Ishikawa (cell line): ENCODE results near the gene SORBS2.

Experiments used
- CEBPB ChIP-seq: IDR thresholded peaks from 2 replicates; pipeline ENCODE4 v1.6.1; 2012
- CREB1 ChIP-seq: IDR thresholded peaks from 2 replicates; pipeline ENCODE4 v1.6.1; 2012; ENCODE audit warnings: low read depth
- EGR1 ChIP-seq: IDR thresholded peaks from 2 replicates; pipeline ENCODE4 v1.6.1; 2012
- EP300 ChIP-seq: IDR thresholded peaks from 2 replicates; pipeline ENCODE4 v1.6.1; 2012; ENCODE audit warnings: borderline replicate concordance
- FOXM1 ChIP-seq: IDR thresholded peaks from 2 replicates; pipeline ENCODE4 v1.6.1; 2012; ENCODE audit warnings: low read depth, borderline replicate concordance
- MAX ChIP-seq: IDR thresholded peaks from 2 replicates; pipeline ENCODE4 v1.6.1; 2012
- NFIC ChIP-seq: IDR thresholded peaks from 2 replicates; pipeline ENCODE4 v1.6.1; 2012
- RAD21 ChIP-seq: IDR thresholded peaks from 2 replicates; pipeline ENCODE4 v1.6.1; 2012; ENCODE audit warnings: low read depth
- TAF1 ChIP-seq: IDR thresholded peaks from 2 replicates; pipeline ENCODE4 v1.6.1; 2012; ENCODE audit warnings: low read depth, mild to moderate bottlenecking
- TCF12 ChIP-seq: IDR thresholded peaks from 2 replicates; pipeline ENCODE4 v1.6.1; 2012; ENCODE audit warnings: low read depth
- TEAD4 ChIP-seq: IDR thresholded peaks from 2 replicates; pipeline ENCODE4 v1.6.1; 2012
- YY1 ChIP-seq: IDR thresholded peaks from 2 replicates; pipeline ENCODE4 v1.6.1; 2012; ENCODE audit warnings: low read depth
- ZBTB7A ChIP-seq: IDR thresholded peaks from 2 replicates; pipeline ENCODE4 v1.6.1; 2012; ENCODE audit warnings: low read depth
- TF ChIP-seq, protein P1 (sequence below): IDR thresholded peaks from 2 replicates; pipeline ENCODE4 v1.6.1; 2012
- TF ChIP-seq, protein P2 (sequence below): IDR thresholded peaks from 2 replicates; pipeline ENCODE4 v1.6.1; 2012; ENCODE audit warnings: low read depth, mild to moderate bottlenecking

The SORBS2 gene

DNA sequence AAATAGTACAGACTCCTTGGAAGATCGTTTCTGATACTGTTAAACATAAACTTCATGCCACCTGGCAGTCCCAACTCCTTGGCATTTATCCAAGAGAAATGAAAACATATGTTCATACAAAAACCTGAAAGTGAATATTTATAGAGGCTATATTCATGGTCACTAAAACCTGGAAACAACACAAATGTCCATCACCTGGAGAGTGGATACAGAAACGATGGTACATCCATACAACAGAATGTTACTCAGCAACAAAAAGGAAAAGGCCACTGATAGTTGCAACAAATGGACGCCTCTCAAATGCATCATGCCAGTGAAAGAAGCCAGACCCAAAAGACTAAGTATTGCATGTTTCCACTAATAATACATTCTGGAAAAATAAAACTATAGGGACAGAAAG is 34.0 kb upstream of the SORBS2 start:
- TF ChIP-seq CEBPB (no peak), YY1 (no peak), TEAD4 (no peak), ZBTB7A (no peak), NFIC (no peak)
- TF ChIP-seq, protein P1, sequence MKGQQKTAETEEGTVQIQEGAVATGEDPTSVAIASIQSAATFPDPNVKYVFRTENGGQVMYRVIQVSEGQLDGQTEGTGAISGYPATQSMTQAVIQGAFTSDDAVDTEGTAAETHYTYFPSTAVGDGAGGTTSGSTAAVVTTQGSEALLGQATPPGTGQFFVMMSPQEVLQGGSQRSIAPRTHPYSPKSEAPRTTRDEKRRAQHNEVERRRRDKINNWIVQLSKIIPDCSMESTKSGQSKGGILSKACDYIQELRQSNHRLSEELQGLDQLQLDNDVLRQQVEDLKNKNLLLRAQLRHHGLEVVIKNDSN = no peak

DNA sequence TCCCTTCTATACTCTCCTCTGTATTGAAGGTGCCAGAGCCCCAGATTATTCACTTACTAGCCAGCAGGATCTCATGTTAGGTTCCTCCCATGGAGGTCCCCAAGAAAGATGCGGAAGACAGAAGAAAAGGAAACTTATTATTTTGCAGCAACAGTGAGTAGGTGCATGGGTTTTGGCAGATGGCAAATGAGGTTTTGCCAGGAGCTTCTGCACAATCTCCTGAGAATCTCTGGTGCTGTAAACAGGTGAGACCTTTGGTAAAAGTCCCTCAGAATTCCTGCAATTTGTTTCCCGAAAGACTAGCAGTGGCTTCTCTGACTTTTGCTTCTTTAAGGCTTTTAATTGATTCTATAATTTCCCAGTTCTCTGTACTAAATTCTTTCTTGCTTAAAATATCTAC is 29.5 kb upstream of the SORBS2 start:
- TF ChIP-seq RAD21 = no peak

- TF ChIP-seq EP300 = no peak
These were observed 29.0 kb upstream of the SORBS2 start for GRCh38 chr4:185840953-185841352.

- no peak for TF ChIP-seq TEAD4
- TF ChIP-seq NFIC = no peak
- TF ChIP-seq TAF1 = no peak
- no peak for TF ChIP-seq ZBTB7A
- TF ChIP-seq, protein P1 = no peak
- no peak for TF ChIP-seq TCF12
- TF ChIP-seq RAD21 = no peak
- no peak for TF ChIP-seq EP300
- TF ChIP-seq CEBPB = no peak
- TF ChIP-seq FOXM1 = no peak
- TF ChIP-seq EGR1 = no peak
- no peak for TF ChIP-seq CREB1
These were observed 28.2 kb upstream of the SORBS2 start for GRCh38 chr4:185840201-185840600.

DNA sequence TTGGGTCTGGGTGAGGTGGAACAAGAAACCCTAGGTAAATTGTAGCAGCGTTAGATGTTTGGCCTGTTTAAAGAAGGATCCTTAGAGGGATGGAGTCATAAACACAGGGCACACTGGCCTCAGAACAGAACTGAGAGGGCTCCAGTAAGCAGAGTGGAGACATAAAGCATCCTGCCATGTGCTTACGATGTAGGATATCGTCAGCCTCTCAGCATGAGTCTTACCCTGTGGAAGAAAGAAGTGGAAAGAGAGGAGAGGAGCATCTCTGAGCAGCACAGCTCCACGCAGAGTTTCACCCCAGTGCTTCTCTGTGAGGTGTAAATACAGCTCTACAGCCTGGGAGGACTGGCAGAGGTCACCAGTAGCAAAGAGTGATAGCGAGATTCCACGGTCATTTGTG is 27.8 kb upstream of the SORBS2 start:
- TF ChIP-seq MAX (peak; percentile 13; the same call in 1 of the 2 replicates), CEBPB (no peak)

DNA sequence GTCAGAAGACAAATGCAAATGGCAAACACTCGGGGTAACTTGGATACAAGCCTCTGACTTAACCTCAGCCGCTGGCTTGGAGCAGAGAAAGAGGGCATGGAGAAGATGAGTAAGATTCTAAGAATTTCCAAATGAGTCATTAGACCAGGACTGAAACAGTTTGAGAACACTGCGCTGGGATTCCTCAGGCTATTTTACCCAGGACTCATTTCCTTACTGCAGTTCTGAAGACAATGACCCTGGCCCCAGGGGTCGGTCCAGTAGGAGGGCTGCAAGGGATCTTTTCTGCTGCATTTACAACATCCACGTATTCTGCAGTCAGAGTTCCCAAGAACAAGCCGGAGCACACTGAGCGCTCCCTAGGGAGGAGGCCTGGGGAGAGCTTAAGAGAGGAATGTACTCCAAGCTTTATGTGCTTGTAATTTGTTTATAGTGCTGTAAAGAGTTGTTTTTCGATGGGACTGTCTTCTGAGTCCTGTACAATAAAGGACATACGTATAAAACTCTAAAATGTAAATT is 27.3 kb upstream of the SORBS2 start:
- no peak for TF ChIP-seq TAF1
- TF ChIP-seq TCF12 = peak; percentile 76
- TF ChIP-seq FOXM1 = 0 out of 2 replicates have a peak, but pooled peaks have one; percentile 39
- 0 out of 2 replicates have a peak, but pooled peaks have one; percentile 20 for TF ChIP-seq NFIC
- TF ChIP-seq CREB1 = no peak
- TF ChIP-seq TEAD4 = peak; percentile 84
- TF ChIP-seq EP300 = peak; percentile 72
- TF ChIP-seq, protein P1 = no peak

DNA sequence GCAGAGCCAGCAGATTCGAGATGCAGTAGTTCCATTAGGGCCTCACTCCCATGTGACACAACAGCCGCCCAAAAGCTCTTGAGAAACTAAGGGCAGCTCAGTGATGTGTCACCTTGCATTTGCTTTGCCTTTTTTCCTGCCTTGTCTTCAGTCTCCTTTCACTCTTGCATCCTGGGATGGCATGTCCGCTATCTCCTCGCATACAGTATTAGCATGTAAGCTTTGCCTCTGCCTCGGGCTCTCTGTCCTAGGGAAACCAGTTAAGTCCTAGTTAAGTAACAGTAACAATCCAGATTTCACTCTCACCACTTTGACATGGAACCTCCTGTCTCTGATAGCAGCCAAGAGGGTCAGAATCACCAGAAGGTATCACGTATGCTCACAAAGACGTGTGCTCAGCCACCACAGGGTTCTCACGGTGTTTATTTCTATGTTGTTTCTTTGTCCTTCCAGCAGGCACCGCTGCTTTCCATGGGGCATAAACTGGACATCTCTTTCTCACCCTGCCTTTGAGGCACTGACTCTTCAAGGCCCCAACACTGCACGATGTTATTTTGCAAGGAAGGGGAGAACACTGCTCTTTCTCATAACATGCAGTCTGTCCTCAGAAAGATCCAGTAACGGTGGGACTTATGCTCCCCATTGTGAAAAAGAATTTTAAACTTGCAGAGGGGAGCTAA is 26.7 kb upstream of the SORBS2 start:
- TF ChIP-seq ZBTB7A (no peak), YY1 (no peak), CEBPB (no peak), TCF12 (no peak)
- TF ChIP-seq, protein P1 = no peak

DNA sequence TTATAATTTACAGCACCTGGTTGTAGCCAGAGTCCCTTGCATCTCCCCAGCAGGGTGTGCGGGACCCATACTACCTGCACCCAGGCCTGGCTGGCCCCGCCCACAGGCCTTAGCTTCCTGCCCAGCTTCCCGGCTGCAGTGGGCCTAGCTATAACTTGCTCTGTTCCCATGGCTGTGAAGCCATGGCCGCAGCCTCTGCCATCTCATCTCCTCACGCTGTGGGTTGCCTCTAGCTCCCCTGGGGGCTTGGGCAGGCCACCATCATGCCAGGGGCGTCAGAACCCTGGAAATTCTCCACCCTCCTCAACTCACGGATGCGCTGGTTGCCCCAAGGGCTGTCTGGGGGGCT is 26.1 kb upstream of the SORBS2 start:
- no peak for TF ChIP-seq RAD21
- no peak for TF ChIP-seq TCF12
- no peak for TF ChIP-seq EP300
- no peak for TF ChIP-seq NFIC
- no peak for TF ChIP-seq YY1
- TF ChIP-seq CEBPB = no peak
- no peak for TF ChIP-seq MAX
- TF ChIP-seq EGR1 = no peak
- TF ChIP-seq FOXM1 = no peak
- TF ChIP-seq ZBTB7A = no peak
- TF ChIP-seq, protein P1 = no peak
- TF ChIP-seq CREB1 = no peak
- no peak for TF ChIP-seq TAF1
- TF ChIP-seq TEAD4 = no peak
- TF ChIP-seq, protein P2, sequence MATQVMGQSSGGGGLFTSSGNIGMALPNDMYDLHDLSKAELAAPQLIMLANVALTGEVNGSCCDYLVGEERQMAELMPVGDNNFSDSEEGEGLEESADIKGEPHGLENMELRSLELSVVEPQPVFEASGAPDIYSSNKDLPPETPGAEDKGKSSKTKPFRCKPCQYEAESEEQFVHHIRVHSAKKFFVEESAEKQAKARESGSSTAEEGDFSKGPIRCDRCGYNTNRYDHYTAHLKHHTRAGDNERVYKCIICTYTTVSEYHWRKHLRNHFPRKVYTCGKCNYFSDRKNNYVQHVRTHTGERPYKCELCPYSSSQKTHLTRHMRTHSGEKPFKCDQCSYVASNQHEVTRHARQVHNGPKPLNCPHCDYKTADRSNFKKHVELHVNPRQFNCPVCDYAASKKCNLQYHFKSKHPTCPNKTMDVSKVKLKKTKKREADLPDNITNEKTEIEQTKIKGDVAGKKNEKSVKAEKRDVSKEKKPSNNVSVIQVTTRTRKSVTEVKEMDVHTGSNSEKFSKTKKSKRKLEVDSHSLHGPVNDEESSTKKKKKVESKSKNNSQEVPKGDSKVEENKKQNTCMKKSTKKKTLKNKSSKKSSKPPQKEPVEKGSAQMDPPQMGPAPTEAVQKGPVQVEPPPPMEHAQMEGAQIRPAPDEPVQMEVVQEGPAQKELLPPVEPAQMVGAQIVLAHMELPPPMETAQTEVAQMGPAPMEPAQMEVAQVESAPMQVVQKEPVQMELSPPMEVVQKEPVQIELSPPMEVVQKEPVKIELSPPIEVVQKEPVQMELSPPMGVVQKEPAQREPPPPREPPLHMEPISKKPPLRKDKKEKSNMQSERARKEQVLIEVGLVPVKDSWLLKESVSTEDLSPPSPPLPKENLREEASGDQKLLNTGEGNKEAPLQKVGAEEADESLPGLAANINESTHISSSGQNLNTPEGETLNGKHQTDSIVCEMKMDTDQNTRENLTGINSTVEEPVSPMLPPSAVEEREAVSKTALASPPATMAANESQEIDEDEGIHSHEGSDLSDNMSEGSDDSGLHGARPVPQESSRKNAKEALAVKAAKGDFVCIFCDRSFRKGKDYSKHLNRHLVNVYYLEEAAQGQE = no peak
